ENCODE measurements around the gene ADPGK. TPM values are rescaled to one million over a fixed set of nuclear protein-coding genes. Genes with fewer than 3 reads are reported as not detected.

ADPGK gene
- total RNA-seq, 1 experiment from 2014 or later: 48.4 TPM

- ChIA-PET CTCF (no interaction called here), POLR2A (ENCODE audit: low non-redundant PET) (no interaction called here)
- Histone ChIP-seq H3K36me3 (ENCODE audit: insufficient read depth, low read length, poor library complexity, severe bottlenecking) (peaks cover 21% of the 10 kb centered on the region), H3K27me3 (replicated peaks; ENCODE audit: insufficient read depth, low read depth, low read length, poor library complexity) (no peaks in the 10 kb centered on the region), H3K9me3 (ENCODE audit: low read depth, low read length, poor library complexity, severe bottlenecking) (no peaks in the 10 kb centered on the region), H3K4me3 (ENCODE audit: low read depth, low read length, poor library complexity, severe bottlenecking) (no peak overlapping the region), H3K27ac (ENCODE audit: low read depth, low read length, poor library complexity, severe bottlenecking) (no peak overlapping the region), H3K4me1 (ENCODE audit: insufficient read depth, low read length, poor library complexity, severe bottlenecking) (peaks cover 10% of the 10 kb centered on the region)
- TF ChIP-seq, protein P1, sequence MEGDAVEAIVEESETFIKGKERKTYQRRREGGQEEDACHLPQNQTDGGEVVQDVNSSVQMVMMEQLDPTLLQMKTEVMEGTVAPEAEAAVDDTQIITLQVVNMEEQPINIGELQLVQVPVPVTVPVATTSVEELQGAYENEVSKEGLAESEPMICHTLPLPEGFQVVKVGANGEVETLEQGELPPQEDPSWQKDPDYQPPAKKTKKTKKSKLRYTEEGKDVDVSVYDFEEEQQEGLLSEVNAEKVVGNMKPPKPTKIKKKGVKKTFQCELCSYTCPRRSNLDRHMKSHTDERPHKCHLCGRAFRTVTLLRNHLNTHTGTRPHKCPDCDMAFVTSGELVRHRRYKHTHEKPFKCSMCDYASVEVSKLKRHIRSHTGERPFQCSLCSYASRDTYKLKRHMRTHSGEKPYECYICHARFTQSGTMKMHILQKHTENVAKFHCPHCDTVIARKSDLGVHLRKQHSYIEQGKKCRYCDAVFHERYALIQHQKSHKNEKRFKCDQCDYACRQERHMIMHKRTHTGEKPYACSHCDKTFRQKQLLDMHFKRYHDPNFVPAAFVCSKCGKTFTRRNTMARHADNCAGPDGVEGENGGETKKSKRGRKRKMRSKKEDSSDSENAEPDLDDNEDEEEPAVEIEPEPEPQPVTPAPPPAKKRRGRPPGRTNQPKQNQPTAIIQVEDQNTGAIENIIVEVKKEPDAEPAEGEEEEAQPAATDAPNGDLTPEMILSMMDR (conservative IDR thresholded peaks at IDR 0.05; ENCODE audit: low read depth, low read length): no peak
- no peak for TF ChIP-seq EZH2 (IDR thresholded peaks at IDR 0.05; ENCODE audit: borderline replicate concordance, low read depth, low read length, poor library complexity, severe bottlenecking)
- DNase-seq (ENCODE audit: low spot score): no peak
- intact Hi-C loops (cut with micrococcal nuclease; ENCODE audit: unreplicated experiment): no loop called here
- no TSS peak for BruUV-seq (replicated peaks)
These were observed 29.5 kb downstream of the ADPGK start for GRCh38 chr15:72754096-72754495.

DNA sequence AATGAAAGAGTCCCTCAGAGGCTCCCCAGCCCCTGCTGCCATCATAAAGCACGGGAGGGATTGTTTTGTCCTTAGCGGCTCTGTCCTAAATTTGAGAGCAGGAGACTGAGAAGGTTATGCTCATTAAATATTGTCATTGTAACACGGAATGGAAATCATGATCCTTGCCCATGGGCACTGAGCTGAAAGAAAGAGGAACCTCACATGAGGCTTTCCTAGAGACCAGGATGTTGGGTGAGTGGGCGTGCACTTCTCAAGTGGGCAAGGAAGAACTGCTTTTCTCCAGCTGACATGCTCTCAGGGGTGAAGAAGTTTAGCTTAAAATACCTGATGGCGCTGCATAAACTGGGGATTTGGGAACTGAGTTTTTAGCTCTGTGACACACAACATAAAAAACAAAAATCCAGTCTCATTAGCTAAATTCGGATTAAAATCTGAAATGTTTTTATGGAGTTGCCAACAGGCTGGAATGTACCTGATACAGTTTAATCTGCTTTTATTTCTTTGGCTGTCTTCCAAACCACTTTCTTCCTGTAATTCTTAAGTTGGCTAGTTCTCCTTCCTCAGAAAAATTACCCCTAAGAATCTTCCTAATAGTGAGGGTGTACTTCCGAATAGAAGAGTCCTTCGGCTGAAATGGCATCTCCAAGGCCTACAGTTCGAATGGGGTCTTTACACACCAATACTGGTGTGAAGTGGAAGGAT is 31.7 kb downstream of the ADPGK start:
- TF ChIP-seq, protein P1 (conservative IDR thresholded peaks at IDR 0.05; ENCODE audit: low read depth, low read length): no peak
- no peak for TF ChIP-seq EZH2 (IDR thresholded peaks at IDR 0.05; ENCODE audit: borderline replicate concordance, low read depth, low read length, poor library complexity, severe bottlenecking)
- Histone ChIP-seq H3K4me3 (ENCODE audit: low read depth, low read length, poor library complexity, severe bottlenecking) (no peak overlapping the region), H3K4me1 (ENCODE audit: insufficient read depth, low read length, poor library complexity, severe bottlenecking) (peaks cover 10% of the 10 kb centered on the region), H3K27ac (ENCODE audit: low read depth, low read length, poor library complexity, severe bottlenecking) (no peak overlapping the region), H3K27me3 (replicated peaks; ENCODE audit: insufficient read depth, low read depth, low read length, poor library complexity) (no peaks in the 10 kb centered on the region), H3K36me3 (ENCODE audit: insufficient read depth, low read length, poor library complexity, severe bottlenecking) (peaks cover 21% of the 10 kb centered on the region), H3K9me3 (ENCODE audit: low read depth, low read length, poor library complexity, severe bottlenecking) (no peaks in the 10 kb centered on the region)
- BruUV-seq (replicated peaks): TSS peak; percentile 41
- ChIA-PET CTCF (no interaction called here), POLR2A (ENCODE audit: low non-redundant PET) (interaction anchor here (0.6 kb wide), 1 partner anchor 383 kb away, joined by 7 read pairs; no protein-coding TSS in a partner anchor)
- peak; percentile 11 for DNase-seq (ENCODE audit: low spot score)
- intact Hi-C loops (cut with micrococcal nuclease; ENCODE audit: unreplicated experiment): no loop called here

GRCh38 chr15:72749700-72750099 is 33.9 kb downstream of the ADPGK start:
- POLR2A ChIA-PET (ENCODE audit: low non-redundant PET): no interaction called here
- peaks cover 10% of the 10 kb centered on the region for H3K4me1 ChIP-seq (ENCODE audit: insufficient read depth, low read length, poor library complexity, severe bottlenecking)
- CTCF ChIA-PET: no interaction called here
- no peak overlapping the region for H3K27ac ChIP-seq (ENCODE audit: low read depth, low read length, poor library complexity, severe bottlenecking)
- TF ChIP-seq, protein P1 (conservative IDR thresholded peaks at IDR 0.05; ENCODE audit: low read depth, low read length): no peak
- TF ChIP-seq EZH2 (IDR thresholded peaks at IDR 0.05; ENCODE audit: borderline replicate concordance, low read depth, low read length, poor library complexity, severe bottlenecking): no peak
- no TSS peak for BruUV-seq (replicated peaks)
- H3K9me3 ChIP-seq (ENCODE audit: low read depth, low read length, poor library complexity, severe bottlenecking): no peaks in the 10 kb centered on the region
- no peaks in the 10 kb centered on the region for H3K27me3 ChIP-seq (replicated peaks; ENCODE audit: insufficient read depth, low read depth, low read length, poor library complexity)
- no peak overlapping the region for H3K4me3 ChIP-seq (ENCODE audit: low read depth, low read length, poor library complexity, severe bottlenecking)
- intact Hi-C loops (cut with micrococcal nuclease; ENCODE audit: unreplicated experiment): no loop called here
- H3K36me3 ChIP-seq (ENCODE audit: insufficient read depth, low read length, poor library complexity, severe bottlenecking): peaks cover 9% of the 10 kb centered on the region
- DNase-seq (ENCODE audit: low spot score): no peak

All from A673 (cell line).